GM23248 (cell line): Measurements from ENCODE around the gene HDAC9.

Experiments used
- EZH2 ChIP-seq: fragments of 200-600 bp; sonication (generic); IDR thresholded peaks from 2 replicates; pipeline ENCODE4 v1.6.1; 2018; ENCODE audit warnings: antibody characterized with exemption, mild to moderate bottlenecking; ENCODE audit not compliant: insufficient read depth, poor library complexity, severe bottlenecking
- EZH2phosphoT487 ChIP-seq: fragments of 200-600 bp; sonication (generic); IDR thresholded peaks from 2 replicates; pipeline ENCODE4 v1.6.1; 2018; ENCODE audit warnings: antibody characterized with exemption, moderate library complexity, mild to moderate bottlenecking, low read depth; ENCODE audit not compliant: insufficient read depth

DNA sequence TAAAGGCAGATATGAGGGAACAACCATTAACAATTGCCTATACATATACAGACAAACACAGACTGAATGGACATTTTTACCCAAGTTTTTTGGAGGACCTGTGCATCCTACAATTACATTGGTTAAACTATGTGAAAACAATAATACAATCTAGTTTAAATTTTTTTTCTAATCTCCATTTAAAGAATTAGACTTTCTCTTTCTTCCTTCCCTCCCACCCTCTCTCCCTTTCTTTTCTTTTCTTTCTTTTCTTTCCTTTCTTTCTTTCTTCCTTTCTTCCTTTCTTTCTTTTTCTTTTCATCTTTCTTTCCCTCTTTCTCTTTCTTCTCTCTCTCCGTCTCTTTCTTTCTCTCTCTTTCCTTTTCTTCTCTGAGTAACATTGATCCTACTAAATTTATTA lies 183.7 kb downstream of the HDAC9 start:
- TF ChIP-seq EZH2phosphoT487 (no peak), EZH2 (no peak)
